Measurements from ENCODE around the gene PCDH9. TPM values are rescaled to one million over a fixed set of nuclear protein-coding genes. Genes with fewer than 3 reads are reported as not detected.

The PCDH9 gene
- total RNA-seq, 1 experiment from 2014 or later = 5.8 TPM

DNA sequence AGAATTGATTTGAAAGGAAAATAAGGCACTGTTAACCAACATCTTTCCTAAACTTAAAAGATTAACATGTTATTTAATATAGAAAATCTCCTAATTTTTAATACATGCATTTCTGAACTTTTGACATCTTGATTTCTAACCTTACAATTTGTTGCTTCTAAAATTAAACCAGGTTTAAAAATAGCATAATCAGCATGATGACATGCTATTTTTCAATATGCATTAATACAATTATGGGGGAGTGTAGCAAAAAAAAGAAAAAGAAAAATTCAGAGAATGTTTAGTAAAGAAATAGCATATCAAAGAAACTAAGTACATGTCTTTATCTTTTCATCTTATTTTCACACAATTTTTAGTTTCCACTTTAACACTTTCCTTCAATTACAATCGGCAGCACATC lies 98.7 kb downstream of the PCDH9 start:
- H3K27ac ChIP-seq (ENCODE audit: low read depth, low read length, poor library complexity, severe bottlenecking) = no peak overlapping the region
- no peaks in the 10 kb centered on the region for H3K4me1 ChIP-seq (ENCODE audit: insufficient read depth, low read length, poor library complexity, severe bottlenecking)
- TF ChIP-seq EZH2 (IDR thresholded peaks at IDR 0.05; ENCODE audit: borderline replicate concordance, low read depth, low read length, poor library complexity, severe bottlenecking) = no peak
- TF ChIP-seq, protein P1, sequence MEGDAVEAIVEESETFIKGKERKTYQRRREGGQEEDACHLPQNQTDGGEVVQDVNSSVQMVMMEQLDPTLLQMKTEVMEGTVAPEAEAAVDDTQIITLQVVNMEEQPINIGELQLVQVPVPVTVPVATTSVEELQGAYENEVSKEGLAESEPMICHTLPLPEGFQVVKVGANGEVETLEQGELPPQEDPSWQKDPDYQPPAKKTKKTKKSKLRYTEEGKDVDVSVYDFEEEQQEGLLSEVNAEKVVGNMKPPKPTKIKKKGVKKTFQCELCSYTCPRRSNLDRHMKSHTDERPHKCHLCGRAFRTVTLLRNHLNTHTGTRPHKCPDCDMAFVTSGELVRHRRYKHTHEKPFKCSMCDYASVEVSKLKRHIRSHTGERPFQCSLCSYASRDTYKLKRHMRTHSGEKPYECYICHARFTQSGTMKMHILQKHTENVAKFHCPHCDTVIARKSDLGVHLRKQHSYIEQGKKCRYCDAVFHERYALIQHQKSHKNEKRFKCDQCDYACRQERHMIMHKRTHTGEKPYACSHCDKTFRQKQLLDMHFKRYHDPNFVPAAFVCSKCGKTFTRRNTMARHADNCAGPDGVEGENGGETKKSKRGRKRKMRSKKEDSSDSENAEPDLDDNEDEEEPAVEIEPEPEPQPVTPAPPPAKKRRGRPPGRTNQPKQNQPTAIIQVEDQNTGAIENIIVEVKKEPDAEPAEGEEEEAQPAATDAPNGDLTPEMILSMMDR (conservative IDR thresholded peaks at IDR 0.05; ENCODE audit: low read depth, low read length) = no peak
- POLR2A ChIA-PET (ENCODE audit: low non-redundant PET) = no interaction called here
- H3K9me3 ChIP-seq (ENCODE audit: low read depth, low read length, poor library complexity, severe bottlenecking) = no peaks in the 10 kb centered on the region
- CTCF ChIA-PET = no interaction called here
- DNase-seq (ENCODE audit: low spot score) = no peak
- no peak overlapping the region for H3K4me3 ChIP-seq (ENCODE audit: low read depth, low read length, poor library complexity, severe bottlenecking)
- H3K36me3 ChIP-seq (ENCODE audit: insufficient read depth, low read length, poor library complexity, severe bottlenecking) = no peaks in the 10 kb centered on the region
- H3K27me3 ChIP-seq (replicated peaks; ENCODE audit: insufficient read depth, low read depth, low read length, poor library complexity) = no peaks in the 10 kb centered on the region
- intact Hi-C loops (cut with micrococcal nuclease; ENCODE audit: unreplicated experiment) = no loop called here
- BruUV-seq (replicated peaks) = no TSS peak

DNA sequence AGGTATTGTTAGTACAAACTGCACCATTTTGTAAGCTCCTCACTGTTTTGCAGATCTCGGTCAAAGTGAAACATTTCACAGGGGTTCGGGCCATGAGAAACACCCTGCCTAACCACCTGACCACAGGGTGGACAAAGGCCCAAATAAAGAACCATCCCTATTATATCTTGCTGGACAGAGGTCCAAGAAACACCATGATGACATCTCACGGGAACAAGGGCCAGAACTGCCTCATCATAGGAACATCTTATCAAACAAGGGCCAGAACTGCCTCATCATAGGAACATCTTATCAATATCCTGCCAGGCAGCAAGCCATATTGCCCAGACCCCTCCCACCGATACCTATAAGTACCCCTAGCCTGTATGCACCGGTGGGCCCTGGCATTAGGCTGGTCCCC lies 99.7 kb downstream of the PCDH9 start:
- H3K4me3 ChIP-seq (ENCODE audit: low read depth, low read length, poor library complexity, severe bottlenecking) = no peak overlapping the region
- ChIA-PET CTCF (no interaction called here), POLR2A (ENCODE audit: low non-redundant PET) (no interaction called here)
- no peaks in the 10 kb centered on the region for H3K36me3 ChIP-seq (ENCODE audit: insufficient read depth, low read length, poor library complexity, severe bottlenecking)
- H3K27me3 ChIP-seq (replicated peaks; ENCODE audit: insufficient read depth, low read depth, low read length, poor library complexity) = no peaks in the 10 kb centered on the region
- TF ChIP-seq, protein P1 (conservative IDR thresholded peaks at IDR 0.05; ENCODE audit: low read depth, low read length) = no peak
- TF ChIP-seq EZH2 (IDR thresholded peaks at IDR 0.05; ENCODE audit: borderline replicate concordance, low read depth, low read length, poor library complexity, severe bottlenecking) = no peak
- H3K27ac ChIP-seq (ENCODE audit: low read depth, low read length, poor library complexity, severe bottlenecking) = no peak overlapping the region
- no peak for DNase-seq (ENCODE audit: low spot score)
- H3K9me3 ChIP-seq (ENCODE audit: low read depth, low read length, poor library complexity, severe bottlenecking) = no peaks in the 10 kb centered on the region
- intact Hi-C loops (cut with micrococcal nuclease; ENCODE audit: unreplicated experiment) = no loop called here
- no peaks in the 10 kb centered on the region for H3K4me1 ChIP-seq (ENCODE audit: insufficient read depth, low read length, poor library complexity, severe bottlenecking)
- BruUV-seq (replicated peaks) = no TSS peak

DNA sequence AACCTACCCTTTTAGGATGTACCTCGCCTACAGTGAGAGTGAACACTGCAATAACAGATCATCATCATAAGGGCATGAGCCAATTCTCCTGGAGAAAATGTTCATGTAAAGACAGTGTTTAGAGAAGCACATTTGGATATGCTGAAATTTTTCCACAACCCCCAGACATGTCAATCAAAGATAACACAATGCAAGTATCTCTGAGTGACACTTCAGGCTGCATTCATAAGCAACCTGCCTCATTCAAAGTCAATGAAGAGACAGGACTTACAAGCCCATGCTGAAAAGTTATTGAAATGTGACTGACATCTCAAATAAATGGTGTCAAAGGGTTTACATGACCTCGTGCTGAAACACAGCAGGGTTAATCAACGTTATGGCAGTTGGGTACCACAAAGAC lies 102.0 kb downstream of the PCDH9 start:
- CTCF ChIA-PET = no interaction called here
- no peaks in the 10 kb centered on the region for H3K4me1 ChIP-seq (ENCODE audit: insufficient read depth, low read length, poor library complexity, severe bottlenecking)
- H3K27me3 ChIP-seq (replicated peaks; ENCODE audit: insufficient read depth, low read depth, low read length, poor library complexity) = no peaks in the 10 kb centered on the region
- intact Hi-C loops (cut with micrococcal nuclease; ENCODE audit: unreplicated experiment) = no loop called here
- no peaks in the 10 kb centered on the region for H3K9me3 ChIP-seq (ENCODE audit: low read depth, low read length, poor library complexity, severe bottlenecking)
- DNase-seq (ENCODE audit: low spot score) = no peak
- BruUV-seq (replicated peaks) = no TSS peak
- POLR2A ChIA-PET (ENCODE audit: low non-redundant PET) = no interaction called here
- H3K36me3 ChIP-seq (ENCODE audit: insufficient read depth, low read length, poor library complexity, severe bottlenecking) = no peaks in the 10 kb centered on the region
- H3K27ac ChIP-seq (ENCODE audit: low read depth, low read length, poor library complexity, severe bottlenecking) = no peak overlapping the region
- TF ChIP-seq EZH2 (IDR thresholded peaks at IDR 0.05; ENCODE audit: borderline replicate concordance, low read depth, low read length, poor library complexity, severe bottlenecking) = no peak
- TF ChIP-seq, protein P1 (conservative IDR thresholded peaks at IDR 0.05; ENCODE audit: low read depth, low read length) = no peak
- H3K4me3 ChIP-seq (ENCODE audit: low read depth, low read length, poor library complexity, severe bottlenecking) = no peak overlapping the region

All from A673 (cell line).